Neuronal stem cell (in vitro differentiated cells): ENCODE measurements around the gene JMJD4.
A peak's percentile ranks its signal among the peaks of the same experiment; 100 is the strongest.

Experiments
- DNase-seq: peaks from one replicate; pipeline ENCODE4 v3.0.0-alpha.2; 2013; ENCODE audit warnings: low spot score
- H2AFZ ChIP-seq: one replicate; pipeline ENCODE4 v1.6.1; 2013; ENCODE audit warnings: mild to moderate bottlenecking, low read length, inconsistent platforms
- H2AK5ac ChIP-seq: 2 replicates; pipeline ENCODE4 v1.6.1; 2013; ENCODE audit warnings: low read depth, mild to moderate bottlenecking, inconsistent platforms, low read length, moderate library complexity, mixed read lengths
- H2BK120ac ChIP-seq: 2 replicates; pipeline ENCODE4 v1.6.1; 2013; ENCODE audit warnings: low read depth, mild to moderate bottlenecking, inconsistent platforms, low read length, moderate library complexity, mixed read lengths
- H2BK12ac ChIP-seq: one replicate; pipeline ENCODE4 v1.6.1; 2013; ENCODE audit warnings: low read length, inconsistent platforms
- H2BK15ac ChIP-seq: 2 replicates; pipeline ENCODE4 v1.6.1; 2013; ENCODE audit warnings: mild to moderate bottlenecking, low read length, inconsistent platforms, mixed read lengths
- H2BK5ac ChIP-seq: one replicate; pipeline ENCODE4 v1.6.1; 2013; ENCODE audit warnings: inconsistent platforms, mild to moderate bottlenecking, low read length, moderate library complexity
- H3K14ac ChIP-seq: one replicate; pipeline ENCODE4 v1.6.1; 2013; ENCODE audit warnings: low read length, inconsistent platforms
- H3K18ac ChIP-seq: 2 replicates; pipeline ENCODE4 v1.6.1; 2013; ENCODE audit warnings: low read length, inconsistent platforms
- H3K23ac ChIP-seq: 2 replicates; pipeline ENCODE4 v1.6.1; 2013; ENCODE audit warnings: low read depth, mild to moderate bottlenecking, mixed read lengths, low read length, inconsistent platforms; ENCODE audit not compliant: poor library complexity
- H3K27ac ChIP-seq: replicated peaks from 3 replicates; pipeline ENCODE4 v1.5.1; 2013; ENCODE audit warnings: low read length, inconsistent platforms
- H3K27me3 ChIP-seq, 3 experiments: 2 replicates each; pipeline ENCODE4 v1.6.1; 2013; ENCODE audit warnings: low read length in 3 of 3, mild to moderate bottlenecking in 2 of 3, inconsistent platforms in 1 of 3, low read depth in 1 of 3, mixed read lengths in 1 of 3, moderate library complexity in 1 of 3; ENCODE audit not compliant: control insufficient read depth in 3 of 3, insufficient read depth in 3 of 3
- H3K36me3 ChIP-seq, 2 donors: replicated peaks in 1 of 2; 2 replicates each; pipeline ENCODE4 v1.6.1; 2013; ENCODE audit warnings: low read length in 2 of 2; ENCODE audit not compliant: control insufficient read depth in 2 of 2, insufficient read depth in 2 of 2
- H3K4ac ChIP-seq: 2 replicates; pipeline ENCODE4 v1.6.1; 2013; ENCODE audit warnings: inconsistent platforms, mild to moderate bottlenecking, low read length, moderate library complexity
- H3K4me1 ChIP-seq, 2 donors: 1 replicate in 1 of 2; 2 replicates in 1 of 2; pipeline ENCODE4 v1.6.1; 2013; ENCODE audit warnings: low read length in 2 of 2, low read depth in 1 of 2; ENCODE audit not compliant: control insufficient read depth in 2 of 2, insufficient read depth in 1 of 2
- H3K4me2 ChIP-seq: one replicate; pipeline ENCODE4 v1.6.1; 2013; ENCODE audit warnings: mild to moderate bottlenecking, low read length, inconsistent platforms; ENCODE audit not compliant: insufficient read depth, poor library complexity, severe bottlenecking
- H3K4me3 ChIP-seq, 2 donors: 2 replicates each; pipeline ENCODE4 v1.5.1; 2013; ENCODE audit warnings: low read length in 2 of 2, mild to moderate bottlenecking in 2 of 2, inconsistent platforms in 1 of 2, moderate library complexity in 1 of 2
- H3K79me1 ChIP-seq: one replicate; pipeline ENCODE4 v1.6.1; 2013; ENCODE audit warnings: low read depth, mild to moderate bottlenecking, inconsistent platforms, low read length, moderate library complexity
- H3K9ac ChIP-seq: one replicate; pipeline ENCODE4 v1.6.1; 2013; ENCODE audit warnings: mild to moderate bottlenecking, low read depth, low read length, inconsistent platforms; ENCODE audit not compliant: poor library complexity
- H3K9me3 ChIP-seq, 2 donors: replicated peaks in 1 of 2; 2 replicates each; pipeline versions ENCODE3 to v1.6.1; 2013; ENCODE audit warnings: low read length in 2 of 2, mild to moderate bottlenecking in 2 of 2, inconsistent platforms in 1 of 2, low read depth in 1 of 2, mixed read lengths in 1 of 2, moderate library complexity in 1 of 2; ENCODE audit not compliant: control insufficient read depth in 2 of 2, insufficient read depth in 1 of 2
- H4K8ac ChIP-seq: one replicate; pipeline ENCODE4 v1.6.1; 2013; ENCODE audit warnings: low read depth, mild to moderate bottlenecking, inconsistent platforms, low read length, moderate library complexity
- H4K91ac ChIP-seq: one replicate; pipeline ENCODE4 v1.6.1; 2013; ENCODE audit warnings: low read length, low read depth, mild to moderate bottlenecking, inconsistent platforms; ENCODE audit not compliant: poor library complexity
- WGBS, 2 donors: extraction: QIAGEN DNeasy Blood & Tissue Kit; methylation state at CpG; one replicate each; pipeline ENCODE4 v1.1.7; 2013; ENCODE audit warnings: missing lambda C conversion rate in 2 of 2, mixed read lengths in 1 of 2; ENCODE audit not compliant: insufficient read length in 2 of 2, insufficient replicate concordance in 1 of 2; ENCODE audit errors: extremely low coverage in 2 of 2; 5-methylcytosine and 5-hydroxymethylcytosine counted together

The JMJD4 gene

GRCh38 chr1:227766015-227766634 lies 31.0 kb upstream of the JMJD4 start:
- no peak overlapping the region for H2BK120ac ChIP-seq
- no peak overlapping the region for H2AFZ ChIP-seq
- no peak overlapping the region for H2AK5ac ChIP-seq
- no peak overlapping the region for H3K4me2 ChIP-seq
- H3K9ac ChIP-seq: peak overlapping the region; percentile 33
- H3K79me1 ChIP-seq: peaks cover 8% of the 10 kb centered on the region
- no peak overlapping the region for H3K4me3 ChIP-seq
- no peak for DNase-seq
- H4K8ac ChIP-seq: no peak overlapping the region
- H3K14ac ChIP-seq: no peak overlapping the region
- no peak overlapping the region for H2BK15ac ChIP-seq
- H4K91ac ChIP-seq: peak overlapping the region; percentile 49
- H3K4ac ChIP-seq: no peak overlapping the region
- H3K27me3 ChIP-seq: no peaks in the 10 kb centered on the region
- no peak overlapping the region for H2BK5ac ChIP-seq
- no peaks in the 10 kb centered on the region for H3K4me1 ChIP-seq
- H3K36me3 ChIP-seq: peaks cover 50 to 72% of the 10 kb centered on the region in 2 donors
- peaks cover 0 to 4% of the 10 kb centered on the region in 2 donors for H3K9me3 ChIP-seq
- no peak overlapping the region for H3K23ac ChIP-seq
- H2BK12ac ChIP-seq: no peak overlapping the region
- no peak overlapping the region for H3K18ac ChIP-seq
- no CpG with 5 or more reads among the region's 17 CpGs for WGBS, 2 donors
- H3K27ac ChIP-seq: no peak overlapping the region

GRCh38 chr1:227765261-227766014 lies 30.3 kb upstream of the JMJD4 start:
- Histone ChIP-seq H2BK12ac (no peak overlapping the region), H4K8ac (no peak overlapping the region), H3K23ac (peak overlapping the region; percentile 74), H3K4me3 (no peak overlapping the region), H3K9ac (peak overlapping the region; percentile 72), H3K36me3 (peaks cover 51 to 72% of the 10 kb centered on the region in 2 donors), H4K91ac (no peak overlapping the region), H3K4me2 (no peak overlapping the region), H2AFZ (no peak overlapping the region), H2BK120ac (no peak overlapping the region), H3K27ac (no peak overlapping the region), H3K27me3 (no peaks in the 10 kb centered on the region), H3K9me3 (peaks cover 0 to 4% of the 10 kb centered on the region in 2 donors), H3K4me1 (no peaks in the 10 kb centered on the region), H2AK5ac (no peak overlapping the region), H3K18ac (no peak overlapping the region), H3K4ac (no peak overlapping the region), H2BK15ac (no peak overlapping the region), H2BK5ac (no peak overlapping the region), H3K79me1 (peaks cover 8% of the 10 kb centered on the region), H3K14ac (no peak overlapping the region)
- no CpG with 5 or more reads among the region's 8 CpGs for WGBS, 2 donors
- DNase-seq: no peak

DNA sequence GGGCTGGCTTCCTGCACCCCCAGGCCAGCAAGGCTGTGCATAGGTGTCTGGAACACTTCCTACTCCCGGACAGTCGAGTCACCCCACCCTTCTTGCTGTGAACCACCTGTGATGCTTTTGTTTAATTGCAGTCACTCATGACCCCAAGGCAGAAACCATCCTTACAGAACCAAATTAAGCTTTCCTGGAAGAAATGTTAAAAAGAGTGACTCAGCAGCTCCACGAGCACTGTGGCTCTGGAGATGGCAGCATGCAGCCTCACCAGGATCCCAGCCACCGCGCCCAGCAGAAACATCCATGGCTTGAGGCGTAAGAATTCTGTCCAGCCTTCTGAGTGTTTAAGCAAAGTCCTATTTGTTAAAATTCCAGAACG lies 28.9 kb upstream of the JMJD4 start:
- no peak overlapping the region for H2BK120ac ChIP-seq
- no peak overlapping the region for H3K18ac ChIP-seq
- H3K4me2 ChIP-seq: no peak overlapping the region
- H2BK15ac ChIP-seq: no peak overlapping the region
- H2BK12ac ChIP-seq: no peak overlapping the region
- no peak overlapping the region for H2AFZ ChIP-seq
- H3K4ac ChIP-seq: no peak overlapping the region
- H2AK5ac ChIP-seq: no peak overlapping the region
- peaks cover 58 to 73% of the 10 kb centered on the region in 2 donors for H3K36me3 ChIP-seq
- H3K4me1 ChIP-seq: no peaks in the 10 kb centered on the region
- H3K14ac ChIP-seq: no peak overlapping the region
- H3K23ac ChIP-seq: no peak overlapping the region
- H2BK5ac ChIP-seq: no peak overlapping the region
- no peak overlapping the region for H3K9ac ChIP-seq
- no peak overlapping the region for H3K4me3 ChIP-seq
- H3K27ac ChIP-seq: no peak overlapping the region
- no peak overlapping the region for H4K91ac ChIP-seq
- H3K9me3 ChIP-seq: peaks cover 0 to 4% of the 10 kb centered on the region in 2 donors
- peaks cover 8% of the 10 kb centered on the region for H3K79me1 ChIP-seq
- no peak overlapping the region for H4K8ac ChIP-seq
- H3K27me3 ChIP-seq: no peaks in the 10 kb centered on the region
- WGBS, 2 donors: no CpG with 5 or more reads among the region's 7 CpGs
- no peak for DNase-seq

DNA sequence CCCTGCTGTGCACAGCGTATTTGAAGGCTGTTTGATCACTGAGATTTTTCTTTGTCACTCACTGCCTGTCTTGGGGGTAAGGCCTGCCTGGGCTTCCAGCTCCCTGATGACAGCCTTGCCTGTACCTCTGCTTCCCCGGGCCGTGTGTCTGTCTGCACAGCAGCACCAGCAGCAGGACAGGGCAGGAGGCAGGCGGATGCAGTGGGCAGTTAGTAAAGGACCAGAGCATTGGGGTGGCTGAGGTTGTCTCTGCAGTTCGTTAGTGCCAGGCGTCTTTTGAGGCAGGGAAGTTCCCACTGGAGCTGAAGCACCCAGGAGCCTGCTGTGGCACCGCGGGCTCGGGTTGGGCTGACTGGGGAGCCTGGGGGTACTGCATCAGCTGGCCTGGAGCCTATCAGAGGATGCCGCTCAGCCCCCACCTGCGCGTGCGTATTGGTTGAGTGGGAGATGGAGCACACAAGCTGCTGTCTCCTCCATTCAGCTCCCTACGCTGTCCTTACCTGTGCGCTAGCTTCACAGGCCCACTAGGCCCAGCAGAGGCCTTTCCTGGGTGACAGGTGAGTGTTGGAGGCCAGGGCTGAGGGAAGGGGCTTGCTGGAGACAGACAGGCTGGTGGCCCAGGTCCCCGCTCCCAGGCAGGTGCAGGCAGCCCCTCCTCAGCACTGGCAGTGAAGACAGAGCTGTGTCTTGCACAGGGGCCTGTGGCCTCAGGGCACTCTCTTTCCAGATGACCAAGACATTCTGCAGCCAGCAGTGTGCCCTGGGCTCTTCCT lies 28.3 kb upstream of the JMJD4 start:
- Histone ChIP-seq H2AK5ac (no peak overlapping the region), H2BK120ac (no peak overlapping the region), H3K36me3 (peaks cover 54 to 73% of the 10 kb centered on the region in 2 donors), H2BK12ac (no peak overlapping the region), H2BK15ac (no peak overlapping the region), H3K9me3 (peaks cover 0 to 4% of the 10 kb centered on the region in 2 donors), H3K4ac (no peak overlapping the region), H3K14ac (no peak overlapping the region), H3K23ac (no peak overlapping the region), H2BK5ac (no peak overlapping the region), H3K4me3 (peak overlapping the region in 1 of 2 donors; percentile 50), H3K9ac (peak overlapping the region; percentile 36), H3K27ac (no peak overlapping the region), H3K4me1 (no peaks in the 10 kb centered on the region), H4K8ac (no peak overlapping the region), H3K18ac (peak overlapping the region; percentile 21), H3K27me3 (no peaks in the 10 kb centered on the region), H4K91ac (no peak overlapping the region), H3K79me1 (peaks cover 8% of the 10 kb centered on the region), H3K4me2 (no peak overlapping the region), H2AFZ (no peak overlapping the region)
- WGBS, 2 donors: no CpG with 5 or more reads among the region's 16 CpGs
- no peak for DNase-seq
